Spleen (tissue), 7 donors: Measurements from ENCODE around the gene CNN3.

Experiments used
- CTCF ChIP-seq, 11 experiments: fragments of 200-600 bp in 7 of 11; fragments of 450-650 bp in 4 of 11; sonication (generic) in 4 of 11; IDR thresholded peaks in 8 of 11; conservative IDR thresholded peaks in 3 of 11; 1 replicate in 7 of 11; 2 replicates in 4 of 11; pipeline versions ENCODE4 v1.4.0 to v1.8.0; 2016 to 2021; ENCODE audit warnings: antibody characterized with exemption in 11 of 11, inconsistent platforms in 4 of 11, mild to moderate bottlenecking in 1 of 11
- POLR2A ChIP-seq, 3 donors: fragments of 450-650 bp; IDR thresholded peaks; one replicate each; pipeline ENCODE4 v1.5.1; 2017; ENCODE audit warnings: antibody characterized with exemption in 3 of 3, mild to moderate bottlenecking in 1 of 3
- donor health status: DM: no; HTN: no; CAD: no; lungs with moderate emphysema.
- donor health status: DM: no; HTN: no; CAD: no.
- donor health status: DM: no; HTN: no; CAD: no.

- TF ChIP-seq POLR2A (IDR thresholded peaks at IDR 0.05) = no peak
- no peak for TF ChIP-seq CTCF (IDR thresholded peaks at IDR 0.05 in 8 of 11, conservative IDR thresholded peaks at IDR 0.05 in 3 of 11)
Measured at GRCh38 chr1:94876362-94876761, 50.5 kb downstream of the CNN3 start.
